SK-N-SH (cell line): ENCODE measurements around the gene FZD1. TPM values are rescaled to one million over a fixed set of nuclear protein-coding genes. Genes with fewer than 3 reads are reported as not detected.

ENCODE experiments used
- CTCF ChIA-PET: fragments of 300-600, 350-600 bp; formaldehyde crosslinking; extraction: SDS; loops from one replicate; lab custom pipeline; 2021; lab: Yijun Ruan, JAX
- POLR2A ChIA-PET: fragments of 350-600 bp; sonication (Branson Sonifier 250); formaldehyde crosslinking; extraction: SDS; loops from one replicate; lab custom pipeline; 2020; ENCODE audit warnings: antibody characterized with exemption, inconsistent platforms; lab: Yijun Ruan, JAX
- DNase-seq: peaks from one replicate; pipeline ENCODE4 v3.0.0; 2012
- H2AFZ ChIP-seq: fragments of 200-600 bp; sonication (generic); 2 replicates; pipeline ENCODE4 v1.8.1; 2016; ENCODE audit warnings: antibody characterized with exemption, mild to moderate bottlenecking, low read depth
- H3F3A ChIP-seq: fragments of 200-600 bp; sonication (generic); replicated peaks from 2 replicates; pipeline ENCODE3; 2016; ENCODE audit warnings: antibody characterized with exemption, mild to moderate bottlenecking; ENCODE audit not compliant: insufficient read depth
- H3K27ac ChIP-seq, 2 experiments: fragments of 200-500 bp in 1 of 2; fragments of 200-600 bp in 1 of 2; sonication (Bioruptor generic) in 1 of 2; sonication (generic), shearing (Covaris generic) in 1 of 2; 2 replicates each; pipeline versions ENCODE4 v1.5.1 to v1.6.1; 2014 to 2016; ENCODE audit warnings: low read depth in 2 of 2, inconsistent platforms in 1 of 2, low read length in 1 of 2, mild to moderate bottlenecking in 1 of 2, mixed read lengths in 1 of 2
- H3K27me3 ChIP-seq: fragments of 200-600 bp; sonication (generic), shearing (Covaris generic); 2 replicates; pipeline ENCODE4 v1.6.1; 2016; ENCODE audit warnings: mixed run types; ENCODE audit not compliant: insufficient read depth
- H3K36me3 ChIP-seq, 2 experiments: fragments of 200-500 bp in 1 of 2; fragments of 200-600 bp in 1 of 2; sonication (Bioruptor generic) in 1 of 2; sonication (generic) in 1 of 2; replicated peaks in 1 of 2; 2 replicates each; pipeline versions ENCODE3 to v1.5.1; 2014 to 2016; ENCODE audit warnings: low read length in 1 of 2, mild to moderate bottlenecking in 1 of 2; ENCODE audit not compliant: insufficient read depth in 2 of 2, control insufficient read depth in 1 of 2
- H3K4me1 ChIP-seq, 2 experiments: fragments of 200-500 bp in 1 of 2; fragments of 200-600 bp in 1 of 2; sonication (Bioruptor generic) in 1 of 2; sonication (generic), shearing (Covaris generic) in 1 of 2; 2 replicates each; pipeline versions ENCODE4 v1.5.1 to v1.6.1; 2014 to 2016; ENCODE audit warnings: low read depth in 1 of 2, low read length in 1 of 2, mixed run types in 1 of 2; ENCODE audit not compliant: insufficient read depth in 2 of 2, control insufficient read depth in 1 of 2
- H3K4me2 ChIP-seq: fragments of 200-600 bp; sonication (generic), shearing (Covaris generic); 2 replicates; pipeline ENCODE4 v1.6.1; 2017; ENCODE audit warnings: mixed run types
- H3K4me3 ChIP-seq, 2 experiments: fragments of 200-500 bp in 1 of 2; fragments of 200-600 bp in 1 of 2; sonication (Bioruptor generic) in 1 of 2; sonication (generic), shearing (Covaris generic) in 1 of 2; 2 replicates each; pipeline versions ENCODE4 v1.5.1 to v1.8.1; 2014 to 2016; ENCODE audit warnings: low read depth in 2 of 2, inconsistent platforms in 1 of 2, low read length in 1 of 2, mild to moderate bottlenecking in 1 of 2, mixed read lengths in 1 of 2, moderate library complexity in 1 of 2
- H3K79me2 ChIP-seq: fragments of 200-600 bp; sonication (generic); 2 replicates; pipeline ENCODE4 v1.8.1; 2017; ENCODE audit warnings: mild to moderate bottlenecking; ENCODE audit not compliant: insufficient read depth
- H3K9ac ChIP-seq: fragments of 200-600 bp; sonication (generic); 2 replicates; pipeline ENCODE4 v1.6.1; 2017; ENCODE audit warnings: mixed run types
- H3K9me2 ChIP-seq: fragments of 200-600 bp; sonication (generic); 2 replicates; pipeline ENCODE4 v1.6.1; 2017; ENCODE audit warnings: mixed run types
- H3K9me3 ChIP-seq: fragments of 200-600 bp; sonication (generic); 2 replicates; pipeline ENCODE4 v1.6.1; 2017; ENCODE audit warnings: mixed run types, mild to moderate bottlenecking, moderate library complexity
- H4K20me1 ChIP-seq: fragments of 200-600 bp; sonication (generic); 2 replicates; pipeline ENCODE4 v1.6.1; 2017; ENCODE audit warnings: mild to moderate bottlenecking, mixed run types; ENCODE audit not compliant: insufficient read depth
- ELF1 ChIP-seq: IDR thresholded peaks from 2 replicates; pipeline ENCODE4 v1.4.0; 2012
- EZH2phosphoT487 ChIP-seq: fragments of 200-600 bp; sonication (generic); IDR thresholded peaks from 2 replicates; pipeline ENCODE4 v1.6.1; 2017; ENCODE audit warnings: low read depth, mixed run types, mild to moderate bottlenecking, antibody characterized with exemption, moderate library complexity, borderline replicate concordance
- GATA2 ChIP-seq: sonication (generic); formaldehyde crosslinking; IDR thresholded peaks from 2 replicates; pipeline ENCODE4 v1.5.0; 2020; ENCODE audit warnings: mild to moderate bottlenecking, missing genetic modification reagents
- IRF3 ChIP-seq: fragments of 150-350 bp; IDR thresholded peaks from 2 replicates; pipeline ENCODE4 v1.6.1; 2016; ENCODE audit warnings: mild to moderate bottlenecking, low read depth, low read length
- PBX3 ChIP-seq: IDR thresholded peaks from 2 replicates; pipeline ENCODE4; 2012
- RCOR1 ChIP-seq: fragments of 150-350 bp; IDR thresholded peaks from 2 replicates; pipeline ENCODE4 v1.6.1; 2017; ENCODE audit warnings: antibody characterized with exemption, low read length
- RFX5 ChIP-seq: IDR thresholded peaks from 2 replicates; pipeline ENCODE4 v1.6.1; 2012; ENCODE audit warnings: mild to moderate bottlenecking, improper control_type of control experiment, low read length
- TAF1 ChIP-seq: IDR thresholded peaks from 2 replicates; pipeline ENCODE4 v1.6.1; 2012; ENCODE audit warnings: low read depth, mild to moderate bottlenecking, low read length, moderate library complexity, borderline replicate concordance
- USF1 ChIP-seq: IDR thresholded peaks from 2 replicates; pipeline ENCODE4 v1.4.0; 2012; ENCODE audit warnings: low read depth, borderline replicate concordance
- YY1 ChIP-seq: IDR thresholded peaks from 2 replicates; pipeline ENCODE4 v1.4.0; 2012; ENCODE audit warnings: low read depth, mild to moderate bottlenecking
- WGBS: methylation state at CpG from one replicate; pipeline ENCODE4 v1.1.6; 2017; ENCODE audit warnings: low lambda C conversion rate; 5-methylcytosine and 5-hydroxymethylcytosine counted together
- polyA plus RNA-seq, 3 experiments: library from polyadenylated mRNA; depleted of rRNA; stranded (reverse); fragments of >200 nt; gene quantifications; 2 replicates each; pipeline ENCODE4 v1.2.3, GENCODE V29; 2012

The FZD1 gene
- polyA plus RNA-seq, 1 of the 3 experiments (the other 2 are of a cell fraction) = 3.8 TPM

GRCh38 chr7:91240376-91240941 is 23.8 kb upstream of the FZD1 start:
- DNase-seq = no peak
- 72% methylated on average over 2 of the region's 2 CpGs for WGBS
- no peaks in the 10 kb centered on the region for H3K36me3 ChIP-seq
- no peak for TF ChIP-seq RCOR1
- H3K4me3 ChIP-seq = no peak overlapping the region
- H3K9me3 ChIP-seq = no peaks in the 10 kb centered on the region
- no peak overlapping the region for H3K9ac ChIP-seq
- POLR2A ChIA-PET = no interaction called here
- H2AFZ ChIP-seq = no peak overlapping the region
- H3K9me2 ChIP-seq = no peaks in the 10 kb centered on the region
- CTCF ChIA-PET = interaction anchor here (1.2 to 2.8 kb wide), 3 partner anchors 10 to 15 kb away, joined by 5 to 13 read pairs (median 7); no protein-coding TSS in a partner anchor
- H3K27ac ChIP-seq = no peak overlapping the region
- peaks cover 5 to 8% of the 10 kb centered on the region in 2 experiments; a peak in 2 of 4 replicates for H3K4me1 ChIP-seq
- no peaks in the 10 kb centered on the region for H4K20me1 ChIP-seq
- no peaks in the 10 kb centered on the region for H3F3A ChIP-seq
- H3K27me3 ChIP-seq = no peaks in the 10 kb centered on the region
- H3K4me2 ChIP-seq = no peak overlapping the region
- H3K79me2 ChIP-seq = no peaks in the 10 kb centered on the region

- no peaks in the 10 kb centered on the region for H3K9me3 ChIP-seq
- no peak for DNase-seq
- H3F3A ChIP-seq = no peaks in the 10 kb centered on the region
- ChIA-PET POLR2A (no interaction called here), CTCF (interaction anchor here (1.0 to 2.3 kb wide), 3 partner anchors 12 to 152 kb away, joined by 3 to 7 read pairs (median 3); no protein-coding TSS in a partner anchor)
- no peaks in the 10 kb centered on the region for H3K36me3 ChIP-seq
- H2AFZ ChIP-seq = no peak overlapping the region
- H3K27me3 ChIP-seq = no peaks in the 10 kb centered on the region
- TF ChIP-seq IRF3 (no peak), TAF1 (no peak), EZH2phosphoT487 (no peak), GATA2 (CRISPR knock-in tag) (no peak), USF1 (no peak), RFX5 (no peak), PBX3 (no peak), ELF1 (no peak), YY1 (no peak), RCOR1 (no peak)
- no peak overlapping the region for H3K4me2 ChIP-seq
- no peaks in the 10 kb centered on the region for H3K79me2 ChIP-seq
- H4K20me1 ChIP-seq = no peaks in the 10 kb centered on the region
- peaks cover 5 to 8% of the 10 kb centered on the region in 2 experiments; a peak in 2 of 4 replicates for H3K4me1 ChIP-seq
- H3K4me3 ChIP-seq = no peak overlapping the region
- H3K9me2 ChIP-seq = no peaks in the 10 kb centered on the region
- H3K27ac ChIP-seq = no peak overlapping the region
- H3K9ac ChIP-seq = no peak overlapping the region
- WGBS = 77% methylated on average over 8 of the region's 8 CpGs
These were observed 22.0 kb upstream of the FZD1 start for GRCh38 chr7:91242097-91242844.
